Nephron (organoid): ENCODE measurements around the gene WFDC8.
"Not testable (repeated sequence)": the region's sequence is repeated elsewhere in the genome, so short reads cannot be mapped to it uniquely, and the experiment has no call there.

Source experiments
- H3K27ac Mint-ChIP-seq, 3 experiments: 2 replicates each; pipeline ENCODE4 v1.8.0; 2020; ENCODE audit warnings: mixed read lengths in 3 of 3, mild to moderate bottlenecking in 2 of 3, moderate library complexity in 1 of 3
- H3K27me3 Mint-ChIP-seq: 2 replicates; pipeline ENCODE4 v1.8.0; 2021; ENCODE audit warnings: low read depth, mild to moderate bottlenecking, moderate library complexity, mixed read lengths
- H3K36me3 Mint-ChIP-seq: 2 replicates; pipeline ENCODE4 v1.8.0; 2020; ENCODE audit warnings: low read depth, mixed read lengths
- H3K4me1 Mint-ChIP-seq: 2 replicates; pipeline ENCODE4 v1.8.0; 2020; ENCODE audit warnings: mixed read lengths
- H3K4me3 Mint-ChIP-seq, 3 experiments: 2 replicates each; pipeline ENCODE4 v1.8.0; 2020; ENCODE audit warnings: mild to moderate bottlenecking in 3 of 3, mixed read lengths in 3 of 3, moderate library complexity in 2 of 3
- H3K9me3 Mint-ChIP-seq: 2 replicates; pipeline ENCODE4 v1.8.0; 2020; ENCODE audit warnings: mixed read lengths
- CTCF ChIP-seq, 3 experiments: fragments of 200-600 bp; sonication (generic); IDR thresholded peaks; one replicate each; pipeline ENCODE4 v1.5.0; 2021; ENCODE audit warnings: antibody characterized with exemption in 3 of 3; ENCODE audit not compliant: unreplicated experiment in 3 of 3

WFDC8 gene

GRCh38 chr20:45607810-45608209, 28.7 kb upstream of the WFDC8 start:
- Mint-ChIP-seq H3K4me1 (peaks cover 15% of the 10 kb centered on the region), H3K36me3 (no peaks in the 10 kb centered on the region), H3K9me3 (peaks cover 27% of the 10 kb centered on the region), H3K27ac (no peak overlapping the region), H3K27me3 (no peaks in the 10 kb centered on the region), H3K4me3 (no peak overlapping the region)
- no peak for TF ChIP-seq CTCF (IDR thresholded peaks at IDR 0.05; ENCODE audit: unreplicated experiment in 3 of 3)

GRCh38 chr20:45595235-45595634, 16.2 kb upstream of the WFDC8 start:
- peaks cover 6% of the 10 kb centered on the region for H3K9me3 Mint-ChIP-seq
- H3K27ac Mint-ChIP-seq = no peak overlapping the region
- H3K27me3 Mint-ChIP-seq = peaks cover 4% of the 10 kb centered on the region
- no peak overlapping the region for H3K4me3 Mint-ChIP-seq
- no peak for TF ChIP-seq CTCF (IDR thresholded peaks at IDR 0.05; ENCODE audit: unreplicated experiment in 3 of 3)
- H3K4me1 Mint-ChIP-seq = no peaks in the 10 kb centered on the region
- H3K36me3 Mint-ChIP-seq = no peaks in the 10 kb centered on the region

GRCh38 chr20:45593498-45593897, 14.4 kb upstream of the WFDC8 start:
- no peaks in the 10 kb centered on the region for H3K36me3 Mint-ChIP-seq
- H3K4me1 Mint-ChIP-seq = no peaks in the 10 kb centered on the region
- no peak overlapping the region for H3K27ac Mint-ChIP-seq
- H3K9me3 Mint-ChIP-seq = peaks cover 6% of the 10 kb centered on the region
- TF ChIP-seq CTCF (IDR thresholded peaks at IDR 0.05; ENCODE audit: unreplicated experiment in 3 of 3) = no peak
- no peak overlapping the region for H3K4me3 Mint-ChIP-seq
- H3K27me3 Mint-ChIP-seq = peaks cover 4% of the 10 kb centered on the region

GRCh38 chr20:45592574-45593189, 13.6 kb upstream of the WFDC8 start:
- Mint-ChIP-seq H3K4me3 (no peak overlapping the region), H3K36me3 (no peaks in the 10 kb centered on the region), H3K27me3 (peaks cover 4% of the 10 kb centered on the region), H3K9me3 (peaks cover 6% of the 10 kb centered on the region), H3K27ac (no peak overlapping the region), H3K4me1 (no peaks in the 10 kb centered on the region)
- peak; percentile 30 to 49 (median 39) for TF ChIP-seq CTCF (IDR thresholded peaks at IDR 0.05; ENCODE audit: unreplicated experiment in 3 of 3)

GRCh38 chr20:45589725-45590124, 10.6 kb upstream of the WFDC8 start:
- Mint-ChIP-seq H3K4me1 (no peaks in the 10 kb centered on the region), H3K27me3 (no peaks in the 10 kb centered on the region), H3K4me3 (no peak overlapping the region), H3K27ac (no peak overlapping the region), H3K9me3 (peaks cover 6% of the 10 kb centered on the region), H3K36me3 (no peaks in the 10 kb centered on the region)
- TF ChIP-seq CTCF (IDR thresholded peaks at IDR 0.05; ENCODE audit: unreplicated experiment in 3 of 3) = no peak

GRCh38 chr20:45588800-45589199, 9.7 kb upstream of the WFDC8 start:
- no peaks in the 10 kb centered on the region for H3K4me1 Mint-ChIP-seq
- no peak overlapping the region for H3K4me3 Mint-ChIP-seq
- no peak for TF ChIP-seq CTCF (IDR thresholded peaks at IDR 0.05; ENCODE audit: unreplicated experiment in 3 of 3)
- H3K36me3 Mint-ChIP-seq = no peaks in the 10 kb centered on the region
- H3K27ac Mint-ChIP-seq = no peak overlapping the region
- H3K9me3 Mint-ChIP-seq = peaks cover 2% of the 10 kb centered on the region
- H3K27me3 Mint-ChIP-seq = no peaks in the 10 kb centered on the region

- H3K4me1 Mint-ChIP-seq, H3K27ac Mint-ChIP-seq, H3K4me3 Mint-ChIP-seq, H3K27me3 Mint-ChIP-seq, H3K9me3 Mint-ChIP-seq, H3K36me3 Mint-ChIP-seq: not testable (repeated sequence)
These were observed 6.9 kb upstream of the WFDC8 start for GRCh38 chr20:45585986-45586385.

GRCh38 chr20:45584294-45584693, 5.2 kb upstream of the WFDC8 start:
- not testable (repeated sequence) for H3K36me3 Mint-ChIP-seq, H3K4me3 Mint-ChIP-seq, H3K27me3 Mint-ChIP-seq, H3K27ac Mint-ChIP-seq, H3K4me1 Mint-ChIP-seq, H3K9me3 Mint-ChIP-seq
